ENCODE data around the gene GBA2.
A peak's percentile ranks its signal among the peaks of the same experiment; 100 is the strongest.

GRCh38 chr9:35743452-35743851 lies 5.6 kb downstream of the GBA2 start:
- TF ChIP-seq CTCF (IDR thresholded peaks at IDR 0.05; ENCODE audit: insufficient read depth, low read length) (no peak), SPI1 (IDR thresholded peaks at IDR 0.05; ENCODE audit: borderline replicate concordance, low read depth) (peak; percentile 28; the same call in 1 of the 2 replicates), GABPA (IDR thresholded peaks at IDR 0.05; ENCODE audit: low read depth) (no peak), POLR2AphosphoS5 (IDR thresholded peaks at IDR 0.05; ENCODE audit: low read depth) (no peak), REST (IDR thresholded peaks at IDR 0.05; ENCODE audit: insufficient replicate concordance, low read depth) (no peak)
